ENCODE results near the gene ACE. TPM values are rescaled to one million over a fixed set of nuclear protein-coding genes. Genes with fewer than 3 reads are reported as not detected.
"Not testable (repeated sequence)": the region's sequence is repeated elsewhere in the genome, so short reads cannot be mapped to it uniquely, and the experiment has no call there.

The ACE gene
- total RNA-seq, 1 donor from 2014 or later = 4.5 TPM

DNA sequence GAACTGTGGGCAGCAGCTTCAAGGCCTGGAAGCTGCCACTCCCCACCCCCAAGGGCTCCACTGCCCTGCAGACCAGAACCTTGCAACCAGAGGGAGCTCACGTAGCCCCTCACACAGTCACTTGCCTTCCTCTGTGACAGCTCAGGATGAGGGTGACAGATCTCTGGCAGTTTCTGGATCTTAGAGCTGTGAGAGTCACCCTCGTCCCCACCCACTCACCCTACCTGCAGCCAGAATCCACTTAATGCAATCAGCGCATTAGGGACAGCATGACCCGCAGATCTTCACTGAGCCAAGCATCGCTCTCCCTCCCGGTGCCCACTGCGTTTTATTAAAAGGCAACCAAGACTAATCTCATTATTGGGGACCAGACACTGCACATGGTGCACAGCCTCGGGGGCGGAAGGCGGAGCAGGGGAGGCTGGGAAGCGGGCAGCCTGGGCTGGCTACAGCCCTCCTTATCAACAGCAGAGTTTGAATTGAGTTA lies 34.3 kb upstream of the ACE start:
- FAIRE-seq (no peak), DNase-seq (ENCODE audit: low spot score in 2 of 2) (no peak)

DNA sequence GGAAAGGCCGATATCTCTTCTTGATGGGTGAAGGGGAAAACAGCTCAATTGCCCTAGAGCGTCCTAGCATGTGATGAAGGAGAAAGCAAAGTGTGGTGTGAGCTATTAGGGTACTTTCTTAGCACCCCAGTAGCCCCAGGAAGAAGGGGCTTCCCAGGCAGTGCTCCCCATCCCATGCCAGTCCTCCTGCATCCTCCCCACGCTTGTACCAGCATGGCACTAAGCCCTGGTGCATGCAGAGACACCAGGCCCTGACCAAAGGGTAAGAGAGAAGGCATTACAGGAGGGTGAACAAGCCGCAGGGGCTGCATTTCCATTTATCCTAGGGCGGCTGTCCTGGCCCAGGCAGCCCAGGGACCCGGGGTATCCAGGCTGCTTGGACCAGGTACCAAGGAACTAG lies 33.8 kb upstream of the ACE start:
- no peak for FAIRE-seq
- no peak for DNase-seq (ENCODE audit: low spot score in 2 of 2)

DNA sequence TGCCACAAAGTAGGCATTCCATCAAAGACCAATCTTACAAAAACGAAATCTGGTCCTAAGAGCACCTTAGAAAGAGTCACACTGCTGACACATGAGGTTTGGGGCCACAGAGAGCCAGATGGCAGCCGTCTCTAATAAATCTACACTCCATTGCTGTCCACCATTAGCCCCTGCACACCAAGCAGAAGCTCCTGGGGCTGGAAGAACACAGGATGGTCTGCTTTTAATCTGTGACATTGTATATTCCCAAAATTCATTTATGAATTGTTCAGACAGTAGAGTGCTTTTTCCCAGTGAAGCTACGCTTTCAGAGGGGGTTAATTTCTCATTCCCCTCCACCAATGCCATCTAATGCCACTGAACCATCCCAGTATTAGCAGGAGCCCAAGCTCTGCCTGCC lies 32.4 kb upstream of the ACE start:
- no peak for DNase-seq (ENCODE audit: low spot score in 2 of 2)
- no peak for FAIRE-seq

DNA sequence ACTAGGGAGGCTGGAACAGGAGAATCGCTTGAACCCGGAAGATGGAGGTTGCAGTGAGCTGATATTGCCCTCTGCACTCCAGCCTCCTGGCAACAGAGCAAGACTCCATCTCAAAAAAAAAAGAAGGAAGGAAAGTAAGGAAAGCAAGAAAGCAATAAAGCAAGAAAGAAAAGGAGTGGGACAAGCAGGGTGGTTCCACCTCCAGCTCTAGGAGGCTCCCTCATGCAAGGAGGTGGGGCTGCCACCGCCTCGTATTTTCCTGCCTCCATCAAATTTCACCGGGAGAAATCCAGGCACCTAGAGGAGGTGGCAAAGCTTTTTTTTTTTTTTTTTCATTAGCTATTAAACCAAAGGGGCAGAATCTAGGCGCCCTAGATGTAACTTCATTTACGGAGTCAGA lies 31.8 kb upstream of the ACE start:
- FAIRE-seq (no peak), DNase-seq (ENCODE audit: low spot score in 2 of 2) (no peak)

DNA sequence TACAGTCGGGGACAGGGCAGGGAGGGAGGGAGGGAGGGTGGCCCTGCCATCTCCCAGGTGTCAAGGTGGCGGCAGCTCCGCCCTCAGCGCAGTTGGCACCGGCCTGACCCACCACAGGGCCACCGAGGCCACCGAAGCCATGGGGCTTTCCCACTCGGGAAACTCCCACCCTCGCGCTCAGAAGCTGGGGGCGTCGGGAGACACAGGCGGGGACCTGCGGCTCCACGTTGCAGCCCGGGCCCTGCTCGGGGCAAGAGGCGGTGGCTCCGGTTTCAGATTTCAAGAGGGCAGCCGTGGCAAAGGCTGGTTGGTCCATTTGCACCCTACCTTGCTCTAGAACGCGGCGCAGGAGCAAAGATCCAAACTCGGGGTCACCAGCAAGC lies 31.3 kb upstream of the ACE start:
- DNase-seq (ENCODE audit: low spot score in 2 of 2) (no peak), FAIRE-seq (no peak)

DNA sequence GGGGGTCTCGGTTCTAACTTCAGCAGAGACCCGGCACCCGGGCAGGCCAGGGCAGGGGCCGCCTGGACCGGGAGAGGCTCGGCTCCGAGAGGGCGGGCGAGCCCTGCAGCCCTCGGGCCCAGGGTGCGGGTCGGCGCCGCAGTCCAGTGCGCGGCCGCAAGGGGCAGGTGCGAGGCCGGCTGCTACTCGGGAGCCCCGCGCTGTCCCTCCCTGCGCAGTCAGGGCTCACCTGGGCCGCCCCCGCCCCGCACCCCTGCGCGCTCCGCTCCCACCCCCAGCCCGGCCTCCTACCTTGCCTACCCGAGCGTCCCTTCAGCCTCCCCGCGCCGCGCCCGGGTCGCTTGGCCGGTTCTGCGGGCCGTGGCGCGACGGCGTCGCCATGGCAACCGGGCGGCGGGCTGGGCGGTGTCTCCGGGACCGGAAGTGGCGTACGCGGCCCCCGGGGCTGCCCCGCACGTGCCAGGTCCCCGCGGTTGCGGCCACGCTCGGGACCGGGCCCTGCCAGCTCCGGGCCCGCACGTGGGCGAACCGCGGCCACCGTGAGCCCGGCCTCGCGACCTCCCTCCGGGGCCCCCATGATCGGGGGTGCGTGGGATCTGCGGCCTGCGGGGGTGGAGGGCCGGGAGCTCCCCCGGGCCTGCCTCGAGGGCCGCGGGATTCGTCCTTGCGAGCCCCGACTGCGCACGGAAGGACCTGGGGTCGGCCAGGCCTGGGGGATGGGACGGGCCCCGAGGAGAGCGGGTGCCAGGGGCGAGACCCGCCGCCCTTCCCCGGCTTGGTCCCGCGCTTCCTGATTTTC lies 30.7 kb upstream of the ACE start, which contains the start of gene CYB561:
TSS of gene CYB561 (minus strand) at position 353 of the 799 bp plus-strand sequence. CDS start 8,759 bp downstream, outside the sequence.
- no peak for FAIRE-seq
- peak; percentile 83 to 93 for DNase-seq (ENCODE audit: low spot score in 2 of 2)

DNA sequence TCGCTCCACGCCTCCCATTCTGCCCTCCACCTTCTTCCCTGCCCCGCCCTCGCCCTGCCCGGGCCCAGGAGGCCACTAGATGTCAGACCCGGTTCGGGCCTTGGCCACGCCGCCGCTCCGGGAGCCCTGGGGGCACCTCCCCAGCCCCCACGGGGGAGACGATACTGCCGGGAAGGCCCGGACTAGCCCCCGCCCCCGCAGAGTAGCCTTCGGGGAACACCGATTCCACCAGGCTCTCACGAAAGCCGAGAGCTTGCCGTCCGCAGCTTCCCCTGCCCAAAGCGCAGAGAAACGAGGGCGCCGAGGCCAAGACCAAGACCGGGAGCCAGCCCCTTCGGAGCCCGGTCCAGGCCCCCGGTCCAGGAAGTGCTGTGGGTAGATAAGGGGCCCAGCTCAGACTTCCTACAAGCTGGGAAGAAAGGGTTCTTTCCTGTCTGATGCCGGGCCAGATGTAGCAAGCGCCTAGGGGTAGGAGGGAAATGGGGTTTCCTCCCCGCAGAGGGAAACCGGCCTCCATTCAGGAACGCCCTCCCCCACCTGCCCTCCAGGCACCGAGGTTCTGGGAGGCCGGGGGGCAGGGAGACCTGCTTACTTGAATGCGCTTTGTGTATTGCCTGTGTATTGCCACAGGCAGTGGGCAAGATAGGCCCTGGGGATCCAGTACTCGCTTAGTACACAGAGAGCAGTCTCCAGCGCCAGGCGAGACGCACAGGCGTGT lies 29.9 kb upstream of the ACE start:
- DNase-seq (ENCODE audit: low spot score in 2 of 2) (peak in 1 of 2 donors; percentile 70), FAIRE-seq (no peak)

DNA sequence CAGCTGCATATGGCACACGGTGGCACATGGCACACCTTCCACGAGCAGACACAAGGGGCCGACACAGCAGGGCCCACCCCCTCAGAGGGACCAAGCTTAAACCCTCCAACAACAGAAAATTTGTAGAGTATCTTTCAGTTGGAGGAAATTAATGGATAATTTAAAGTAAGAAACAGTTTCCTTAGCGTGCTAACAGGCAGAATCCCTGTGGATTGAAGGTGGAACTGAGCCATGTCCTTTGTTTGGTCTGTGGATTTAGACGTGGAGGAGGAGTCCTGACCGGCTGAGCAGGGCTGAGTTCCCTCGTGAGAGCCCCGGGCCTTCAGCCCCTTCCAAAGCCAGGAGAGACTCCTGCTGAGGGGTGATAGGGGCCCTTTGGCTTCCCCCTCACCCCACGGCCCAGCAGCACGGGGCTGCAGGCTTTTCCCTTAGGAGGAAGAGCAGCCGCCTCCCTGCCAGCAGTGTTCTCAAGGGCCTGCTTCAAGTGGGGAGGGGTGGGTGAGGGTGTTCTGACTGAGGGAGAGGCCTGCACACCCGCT lies 29.3 kb upstream of the ACE start:
- FAIRE-seq = no peak
- DNase-seq (ENCODE audit: low spot score in 2 of 2) = no peak

DNA sequence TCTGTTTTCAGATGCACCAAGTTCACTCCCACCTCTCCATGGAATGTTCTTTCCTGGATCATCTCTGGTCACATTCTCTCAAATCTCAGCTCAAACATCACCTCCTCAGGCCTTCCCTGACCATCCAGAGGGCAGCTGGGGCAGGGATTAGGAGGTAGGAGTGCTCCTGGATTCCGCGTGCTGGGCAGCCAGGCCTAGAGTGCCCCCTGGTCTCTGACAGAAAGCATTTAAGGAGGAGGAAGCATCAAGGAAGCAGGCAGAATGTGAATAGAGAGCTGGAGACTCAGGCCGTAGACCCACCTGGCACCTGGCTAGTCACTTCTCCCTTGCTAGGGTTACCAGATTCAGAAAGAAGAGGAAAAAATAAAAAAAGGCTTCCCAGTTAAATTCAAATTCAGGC lies 28.2 kb upstream of the ACE start:
- DNase-seq (ENCODE audit: low spot score in 2 of 2) = no peak
- no peak for FAIRE-seq

DNA sequence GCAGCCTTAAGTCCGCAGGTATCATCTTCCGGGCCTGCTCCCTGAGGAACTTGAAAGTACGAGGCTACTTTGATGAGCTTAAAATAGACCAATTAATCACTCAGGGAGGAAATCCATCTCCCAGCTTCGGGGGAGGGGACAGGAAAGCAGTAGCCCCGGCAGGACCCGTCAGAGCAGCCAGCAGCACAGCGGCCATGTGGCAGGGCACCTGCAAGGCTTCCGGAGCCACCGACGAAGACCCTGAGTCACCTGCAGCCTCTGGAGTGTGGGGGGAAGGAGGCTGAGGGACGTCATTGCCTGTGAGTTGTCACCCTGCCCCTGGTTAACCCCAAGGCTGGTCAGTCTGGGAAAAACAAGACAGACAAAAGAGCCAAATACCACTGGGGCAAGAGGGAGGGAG lies 26.3 kb upstream of the ACE start:
- peak in 1 of 2 donors; percentile 48 for DNase-seq (ENCODE audit: low spot score in 2 of 2)
- FAIRE-seq = no peak

DNA sequence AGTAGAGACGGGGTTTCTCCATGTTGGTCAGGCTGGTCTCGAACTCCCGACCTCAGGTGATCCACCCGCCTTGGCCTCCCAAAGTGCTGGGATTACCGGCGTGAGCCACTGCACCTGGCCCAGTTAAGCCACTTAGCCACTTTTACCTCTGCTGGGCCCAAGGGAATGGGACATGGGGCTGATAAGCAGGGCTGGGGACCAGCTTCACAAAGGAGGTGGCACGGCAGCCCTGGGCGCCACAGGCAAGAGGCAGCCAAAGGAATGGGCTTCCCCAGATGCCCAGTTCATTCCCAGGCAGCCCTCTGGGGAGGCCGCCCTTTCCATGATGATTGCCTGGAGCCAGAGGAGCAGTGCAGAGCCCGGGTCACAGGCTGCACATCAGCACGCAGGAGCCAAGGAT lies 25.7 kb upstream of the ACE start:
- DNase-seq (ENCODE audit: low spot score in 2 of 2) (no peak), FAIRE-seq (no peak)

DNA sequence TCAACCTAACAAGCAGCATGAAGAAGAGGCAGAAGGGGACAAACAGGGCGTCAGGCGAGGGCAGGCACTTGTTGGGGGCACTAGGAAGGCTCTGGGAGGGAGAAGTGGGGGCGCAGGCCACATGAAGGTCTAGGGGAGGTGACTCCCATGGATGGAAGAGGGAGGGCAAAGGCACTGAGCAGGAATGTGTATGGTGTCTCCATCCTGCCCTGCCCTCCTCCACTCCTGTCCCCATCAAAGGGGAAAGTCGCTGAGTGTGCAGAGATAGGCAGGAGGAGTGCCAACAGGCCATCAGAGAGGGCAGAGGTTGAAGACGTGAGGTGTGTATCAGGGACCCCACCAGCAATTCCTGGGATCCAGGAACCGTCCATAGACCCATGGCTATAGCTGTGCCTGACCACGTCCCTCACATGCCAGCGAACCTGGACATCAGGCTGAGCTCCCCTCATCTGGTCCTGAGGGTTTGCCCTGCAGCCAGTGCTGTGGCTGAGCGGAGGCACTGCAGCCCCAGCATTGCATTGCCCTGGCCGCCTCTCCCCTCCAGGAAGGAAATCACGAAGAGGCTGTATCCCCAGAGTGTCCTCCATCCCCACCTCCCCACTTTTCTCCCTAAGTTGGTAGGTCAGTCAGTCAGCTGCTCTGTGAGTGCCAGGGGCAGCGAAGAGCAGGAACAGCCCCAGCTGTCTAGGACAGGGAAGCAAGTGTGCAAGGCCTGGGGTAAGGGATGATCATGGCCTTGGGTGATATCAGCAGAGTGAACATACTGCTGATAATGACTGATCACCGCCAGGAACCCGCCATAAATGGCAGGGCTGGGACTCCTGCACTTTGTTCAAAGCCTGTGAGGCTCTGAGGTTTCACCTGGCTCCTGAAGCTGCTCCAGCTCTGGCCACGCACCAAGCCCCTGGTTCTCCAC lies 24.6 kb upstream of the ACE start:
- DNase-seq (ENCODE audit: low spot score in 2 of 2) (no peak), FAIRE-seq (no peak)

DNA sequence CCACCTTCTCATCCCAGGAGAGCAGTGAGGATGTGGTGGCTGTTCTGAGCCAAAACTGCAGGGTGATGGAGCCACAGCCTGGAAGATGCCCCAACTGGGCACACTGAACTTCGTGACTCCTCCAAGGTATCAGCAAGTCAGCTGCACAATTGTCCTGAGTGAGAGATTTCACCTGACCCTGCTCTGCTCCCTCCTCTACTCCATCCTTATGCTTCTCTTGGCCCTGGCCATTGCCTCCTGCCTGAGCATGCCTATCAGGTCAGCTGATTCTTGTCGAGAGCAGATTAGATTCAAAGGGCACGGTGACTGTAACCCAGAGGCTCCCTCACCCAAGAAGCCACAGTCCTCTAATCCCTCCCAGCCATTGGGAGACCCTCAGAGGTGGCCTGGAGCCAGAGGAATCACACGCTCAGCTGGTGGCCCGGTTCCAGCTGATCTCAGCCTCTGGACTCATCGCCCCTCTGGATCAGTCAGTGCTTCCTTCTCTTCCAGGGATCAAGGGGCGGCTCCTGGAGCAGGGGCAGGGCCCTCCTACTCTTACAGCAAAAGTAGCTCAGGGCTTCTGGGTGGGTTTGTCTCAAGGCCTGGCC lies 23.8 kb upstream of the ACE start:
- no peak for FAIRE-seq
- DNase-seq (ENCODE audit: low spot score in 2 of 2) = no peak

DNA sequence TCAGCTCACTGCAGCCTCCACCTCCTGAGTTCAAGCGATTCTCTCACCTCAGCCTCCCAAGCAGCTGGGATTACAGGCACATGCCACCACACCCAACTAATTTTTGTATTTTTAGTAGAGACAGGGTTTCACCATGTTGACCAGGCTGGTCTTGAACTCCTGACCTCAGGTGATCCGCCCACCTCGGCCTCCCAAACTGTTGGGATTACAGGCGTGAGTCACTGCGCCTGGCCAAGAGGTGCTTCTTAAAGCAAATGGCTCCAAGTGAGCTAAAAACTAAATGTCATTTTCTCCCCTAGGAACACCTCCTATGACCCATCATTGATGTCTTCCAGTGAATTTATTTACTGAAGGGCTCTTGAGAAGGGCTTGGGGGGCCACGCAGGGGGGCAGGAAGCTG lies 22.5 kb upstream of the ACE start:
- DNase-seq (ENCODE audit: low spot score in 2 of 2); FAIRE-seq: not testable (repeated sequence)

DNA sequence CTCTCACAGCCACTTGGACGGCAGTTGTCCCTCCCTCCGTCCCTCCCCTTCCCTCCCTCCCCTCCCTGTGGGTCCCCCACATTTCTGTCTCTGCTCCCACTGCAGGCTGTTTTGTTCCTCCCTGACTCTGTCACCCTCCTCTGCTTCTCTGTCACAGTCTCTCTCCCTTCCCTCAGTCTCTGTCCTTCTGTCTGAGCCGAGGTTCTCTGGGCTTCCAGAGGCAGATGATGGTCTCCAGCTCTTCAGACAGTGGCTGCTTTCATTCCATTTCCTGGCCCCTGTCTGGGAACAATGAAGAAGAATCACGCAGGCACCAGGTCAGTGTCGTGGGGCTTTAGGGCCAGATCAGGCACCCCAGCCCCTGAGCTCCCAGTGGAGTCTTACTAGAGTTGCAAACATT lies 21.9 kb upstream of the ACE start:
- DNase-seq (ENCODE audit: low spot score in 2 of 2) (no peak), FAIRE-seq (no peak)

DNA sequence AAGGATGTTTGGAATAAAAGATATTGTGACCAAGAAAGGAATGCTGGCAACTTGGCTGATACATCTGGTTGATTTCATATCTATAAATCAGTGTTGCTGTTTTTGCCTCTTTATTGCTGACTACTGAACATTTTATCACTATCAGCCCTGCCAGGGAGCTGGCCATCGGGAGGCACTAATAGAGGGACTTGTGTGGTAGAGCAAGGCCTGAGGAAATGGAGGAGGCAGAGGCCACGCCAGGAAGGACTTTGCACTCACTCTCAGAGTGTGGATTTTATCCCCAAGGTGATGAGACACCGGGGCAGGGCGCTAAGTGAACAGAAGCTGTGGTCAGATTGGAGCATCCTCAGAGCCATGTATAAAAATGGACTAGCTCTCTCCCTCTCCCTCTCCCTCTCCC lies 21.4 kb upstream of the ACE start:
- no peak for DNase-seq (ENCODE audit: low spot score in 2 of 2)
- no peak for FAIRE-seq

DNA sequence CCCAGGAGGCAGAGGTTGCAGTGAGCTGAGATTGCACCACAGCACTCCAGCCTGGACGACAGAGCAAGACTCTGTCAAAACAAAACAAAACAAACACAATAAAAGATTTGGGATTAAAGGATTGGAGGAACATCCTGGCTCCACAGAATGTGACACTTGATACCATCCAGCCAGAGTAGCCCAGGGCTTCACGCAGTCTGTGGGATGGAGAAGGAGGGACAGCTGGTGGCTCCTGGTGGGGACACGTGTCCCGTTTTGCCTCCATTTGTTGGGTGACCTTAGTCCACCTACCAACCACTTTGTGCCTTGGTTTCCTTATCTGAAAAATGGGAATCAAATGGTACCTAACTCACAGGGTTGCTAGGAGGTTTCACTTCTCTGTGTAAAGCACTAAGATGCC lies 18.4 kb upstream of the ACE start:
- FAIRE-seq (no peak), DNase-seq (ENCODE audit: low spot score in 2 of 2) (no peak)

DNA sequence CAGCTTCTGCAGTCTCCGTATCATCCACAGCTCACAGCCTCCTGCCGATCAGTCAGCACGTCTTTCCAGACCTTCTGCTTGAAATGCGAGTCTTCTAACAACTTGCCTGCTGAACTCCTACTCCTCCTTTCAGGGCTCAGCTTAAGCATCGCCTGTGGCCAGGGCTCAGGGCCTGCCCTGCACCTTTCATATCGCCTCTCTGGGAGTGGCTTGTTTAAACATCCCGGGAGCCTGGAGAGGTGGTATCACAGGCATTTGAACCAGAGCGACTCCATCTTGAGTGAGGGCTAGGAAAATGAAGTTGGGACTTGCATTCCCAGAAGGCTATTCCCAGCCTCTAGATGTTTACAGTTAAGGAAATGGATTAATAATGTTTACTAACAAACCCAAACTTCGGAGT lies 16.8 kb upstream of the ACE start:
- no peak for FAIRE-seq

DNA sequence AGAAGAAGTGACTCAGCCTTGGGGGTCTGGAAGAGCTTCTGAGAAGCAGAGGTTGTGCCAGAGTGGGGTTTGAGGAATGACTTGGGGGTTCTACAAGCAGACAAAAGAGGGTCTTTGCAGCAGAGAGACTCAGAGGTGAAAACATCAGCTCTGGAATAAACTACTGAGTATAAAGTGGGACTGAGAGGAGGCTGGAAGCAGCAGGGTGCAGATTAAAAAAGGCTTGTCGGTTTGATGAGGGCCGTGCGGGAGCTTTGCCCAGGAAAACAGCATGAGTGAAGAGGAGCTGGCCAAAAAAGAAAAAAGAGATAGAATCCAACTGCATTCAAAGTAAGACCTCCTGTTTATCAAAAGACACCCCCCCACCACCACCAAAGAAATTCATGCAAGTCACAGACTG lies 13.1 kb upstream of the ACE start:
- DNase-seq (ENCODE audit: low spot score in 2 of 2) (no peak), FAIRE-seq (no peak)

More for the DNA sequence above, 16.8 kb upstream of the ACE start:
- no peak for DNase-seq (ENCODE audit: low spot score in 2 of 2)

DNA sequence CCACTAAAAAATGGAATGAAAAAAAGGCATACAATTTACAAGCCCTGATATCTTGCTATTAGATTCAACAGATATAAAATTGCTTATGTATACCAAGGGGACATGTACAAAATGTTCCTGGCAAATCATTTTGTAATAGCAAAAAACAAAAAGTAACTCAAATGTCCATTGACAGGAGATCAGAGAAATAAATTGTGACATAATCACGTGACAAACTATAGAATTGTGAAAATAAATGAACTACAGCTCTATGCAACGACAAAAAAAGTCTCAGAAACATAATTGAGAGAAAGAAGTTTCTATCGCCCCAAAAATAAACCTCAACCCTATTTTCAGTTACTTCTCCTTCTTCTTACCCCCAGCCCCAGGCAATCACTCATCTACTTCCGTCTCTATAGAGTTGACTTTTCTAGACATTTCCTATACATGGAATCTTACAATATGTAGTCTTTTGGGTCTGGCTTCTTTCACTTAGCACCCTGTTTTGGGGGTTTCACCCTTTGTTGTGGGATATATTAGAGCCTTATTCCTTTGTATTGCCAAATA lies 12.1 kb upstream of the ACE start:
- FAIRE-seq = no peak
- DNase-seq (ENCODE audit: low spot score in 2 of 2) = no peak
